Small intestine (tissue), 7 donors: ENCODE data around the gene STK24. TPM values are rescaled to one million over a fixed set of nuclear protein-coding genes. Genes with fewer than 3 reads are reported as not detected.
A peak's percentile ranks its signal among the peaks of the same experiment; 100 is the strongest.

ENCODE experiments used
- DNase-seq, 2 donors: peaks; one replicate each; pipeline versions ENCODE4 v3.0.0 to v3.0.0-alpha.2; 2013
- FAIRE-seq: peaks from 2 replicates; lab custom pipeline; 2012; peaks lifted over from hg19 to GRCh38; lab: Jason Lieb, UNC
- H3K27ac ChIP-seq, 3 donors: one replicate each; pipeline ENCODE4 v1.5.1; 2013; ENCODE audit warnings: low read length in 2 of 3, mild to moderate bottlenecking in 2 of 3, control low read depth in 1 of 3, inconsistent platforms in 1 of 3, low read depth in 1 of 3, moderate library complexity in 1 of 3
- H3K27me3 ChIP-seq, 3 donors: one replicate each; pipeline ENCODE4 v1.6.1; 2013; ENCODE audit warnings: low read length in 3 of 3, inconsistent platforms in 1 of 3; ENCODE audit not compliant: control insufficient read depth in 3 of 3, insufficient read depth in 3 of 3
- H3K36me3 ChIP-seq, 3 donors: one replicate each; pipeline ENCODE4 v1.6.1; 2013; ENCODE audit warnings: low read length in 3 of 3, inconsistent platforms in 1 of 3, low read depth in 1 of 3, mild to moderate bottlenecking in 1 of 3, moderate library complexity in 1 of 3; ENCODE audit not compliant: control insufficient read depth in 3 of 3, insufficient read depth in 2 of 3
- H3K4me1 ChIP-seq, 3 donors: one replicate each; pipeline ENCODE4 v1.6.1; 2013; ENCODE audit warnings: low read length in 2 of 3, inconsistent platforms in 1 of 3, low read depth in 1 of 3, mild to moderate bottlenecking in 1 of 3, moderate library complexity in 1 of 3; ENCODE audit not compliant: control insufficient read depth in 3 of 3, insufficient read depth in 2 of 3
- H3K4me3 ChIP-seq, 3 donors: one replicate each; pipeline ENCODE4 v1.5.1; 2013; ENCODE audit warnings: low read length in 3 of 3, control low read depth in 1 of 3, inconsistent platforms in 1 of 3, low read depth in 1 of 3, mild to moderate bottlenecking in 1 of 3, moderate library complexity in 1 of 3
- H3K9me3 ChIP-seq, 2 donors: one replicate each; pipeline ENCODE4 v1.6.1; 2013; ENCODE audit warnings: low read depth in 1 of 2, low read length in 1 of 2; ENCODE audit not compliant: control insufficient read depth in 2 of 2, insufficient read depth in 1 of 2
- WGBS, 3 donors: extraction: QIAGEN DNeasy Blood & Tissue Kit; methylation state at CpG; one replicate each; pipeline ENCODE4 v1.1.7; 2013; 5-methylcytosine and 5-hydroxymethylcytosine counted together
- polyA plus RNA-seq, 4 donors: library from polyadenylated mRNA; stranded (reverse) in 3 of 4; unstranded in 1 of 4; fragments of 200-250 nt in 3 of 4; fragments of 120-200 nt in 1 of 4; gene quantifications; one replicate each; pipeline versions ENCODE4 v1.2.1 to v1.2.3, GENCODE V29; 2013
- donor health status: healthy with polysubstance abuse.
- donor health status: control.
- donor health status: control.
- donor health status: Bipolar disorder and iron deficiency.
- donor health status: healthy.

The STK24 gene
- polyA plus RNA-seq, 4 donors = 71.4 to 119 (median 115) TPM

- FAIRE-seq (no peak), DNase-seq (peak; percentile 70 to 81)
- H3K27me3 ChIP-seq = no peaks in the 10 kb centered on the region
- no peaks in the 10 kb centered on the region for H3K9me3 ChIP-seq
- H3K27ac ChIP-seq = no peak overlapping the region
- H3K36me3 ChIP-seq = peaks cover 0 to 83% (median 2%) of the 10 kb centered on the region in 3 donors
- 16 to 24% (median 19%) methylated on average over 18 of the region's 18 CpGs for WGBS, 3 donors
- H3K4me1 ChIP-seq = peaks cover 0 to 3% (median 0%) of the 10 kb centered on the region in 3 donors
- no peak overlapping the region for H3K4me3 ChIP-seq
Measured at GRCh38 chr13:98445340-98446233, 131.3 kb downstream of the STK24 start.

- H3K9me3 ChIP-seq = no peaks in the 10 kb centered on the region
- no peak overlapping the region for H3K27ac ChIP-seq
- DNase-seq (no peak), FAIRE-seq (no peak)
- H3K4me1 ChIP-seq = no peaks in the 10 kb centered on the region
- 92 to 93% (median 92%) methylated on average over 16 of the region's 16 CpGs for WGBS, 3 donors
- peaks cover 0 to 85% (median under 1%) of the 10 kb centered on the region in 3 donors for H3K36me3 ChIP-seq
- H3K4me3 ChIP-seq = no peak overlapping the region
- no peaks in the 10 kb centered on the region for H3K27me3 ChIP-seq
Measured at GRCh38 chr13:98444381-98444780, 132.5 kb downstream of the STK24 start.

- Histone ChIP-seq H3K9me3 (no peaks in the 10 kb centered on the region), H3K4me3 (no peak overlapping the region), H3K27ac (no peak overlapping the region), H3K36me3 (peaks cover 0 to 85% (median 0%) of the 10 kb centered on the region in 3 donors), H3K27me3 (no peaks in the 10 kb centered on the region), H3K4me1 (no peaks in the 10 kb centered on the region)
- DNase-seq (no peak), FAIRE-seq (no peak)
- 76 to 90% (median 83%) methylated on average over 19 to 21 of the region's 21 CpGs for WGBS, 3 donors
Measured at GRCh38 chr13:98443800-98444325, 133.0 kb downstream of the STK24 start.

- Histone ChIP-seq H3K27ac (no peak overlapping the region), H3K4me3 (no peak overlapping the region), H3K36me3 (peaks cover 0 to 86% (median 0%) of the 10 kb centered on the region in 3 donors), H3K27me3 (no peaks in the 10 kb centered on the region), H3K9me3 (no peaks in the 10 kb centered on the region), H3K4me1 (no peaks in the 10 kb centered on the region)
- DNase-seq = no peak
- 70 to 82% (median 74%) methylated on average over 11 of the region's 11 CpGs for WGBS, 3 donors
- no peak for FAIRE-seq
Measured at GRCh38 chr13:98443329-98443728, 133.6 kb downstream of the STK24 start.

- no peak for FAIRE-seq
- H3K27ac ChIP-seq = no peak overlapping the region
- no peaks in the 10 kb centered on the region for H3K27me3 ChIP-seq
- no peak overlapping the region for H3K4me3 ChIP-seq
- no peaks in the 10 kb centered on the region for H3K4me1 ChIP-seq
- H3K9me3 ChIP-seq = no peaks in the 10 kb centered on the region
- H3K36me3 ChIP-seq = peaks cover 0 to 85% (median 0%) of the 10 kb centered on the region in 3 donors
- WGBS, 3 donors = 84 to 88% (median 84%) methylated on average over 26 to 27 of the region's 27 CpGs
- DNase-seq = no peak
Measured at GRCh38 chr13:98442391-98443230, 134.3 kb downstream of the STK24 start.

- H3K27ac ChIP-seq = no peak overlapping the region
- 87 to 89% (median 88%) methylated on average over 21 of the region's 21 CpGs for WGBS, 3 donors
- no peak overlapping the region for H3K4me3 ChIP-seq
- no peak for DNase-seq
- no peaks in the 10 kb centered on the region for H3K9me3 ChIP-seq
- FAIRE-seq = no peak
- peaks cover 0 to 84% (median 0%) of the 10 kb centered on the region in 3 donors for H3K36me3 ChIP-seq
- H3K4me1 ChIP-seq = no peaks in the 10 kb centered on the region
- H3K27me3 ChIP-seq = no peaks in the 10 kb centered on the region
Measured at GRCh38 chr13:98441056-98441676, 135.7 kb downstream of the STK24 start.

- Histone ChIP-seq H3K36me3 (peaks cover 0 to 78% (median 0%) of the 10 kb centered on the region in 3 donors), H3K4me1 (no peaks in the 10 kb centered on the region), H3K9me3 (no peaks in the 10 kb centered on the region), H3K27ac (no peak overlapping the region), H3K4me3 (no peak overlapping the region), H3K27me3 (no peaks in the 10 kb centered on the region)
- FAIRE-seq (no peak), DNase-seq (no peak)
- WGBS, 3 donors = 96% methylated on average over 25 of the region's 25 CpGs
Measured at GRCh38 chr13:98440390-98441055, 136.4 kb downstream of the STK24 start.
